ENCODE results near the gene SCLY.
"Not testable (repeated sequence)": the region's sequence is repeated elsewhere in the genome, so short reads cannot be mapped to it uniquely, and the experiment has no call there.

The SCLY gene

GRCh38 chr2:238114331-238114841 lies 53.6 kb downstream of the SCLY start:
- H3K4me3 ChIP-seq (ENCODE audit: low read depth, low read length): no peak overlapping the region
- DNase-seq (ENCODE audit: low read depth): no peak
- TF ChIP-seq CTCF (IDR thresholded peaks at IDR 0.05; ENCODE audit: low read depth, low read length, missing control alignments): no peak

- TF ChIP-seq CTCF (IDR thresholded peaks at IDR 0.05; ENCODE audit: low read depth, low read length, missing control alignments): no peak
These were observed 54.3 kb downstream of the SCLY start for GRCh38 chr2:238114851-238115660.

GRCh38 chr2:238115709-238116108 lies 54.9 kb downstream of the SCLY start:
- H3K4me3 ChIP-seq (ENCODE audit: low read depth, low read length); DNase-seq (ENCODE audit: low read depth): not testable (repeated sequence)

More at GRCh38 chr2:238114851-238115660, 54.3 kb downstream of the SCLY start:
- DNase-seq (ENCODE audit: low read depth): no peak
- H3K4me3 ChIP-seq (ENCODE audit: low read depth, low read length): no peak overlapping the region

GRCh38 chr2:238116298-238117198 lies 55.7 kb downstream of the SCLY start:
- TF ChIP-seq CTCF (IDR thresholded peaks at IDR 0.05; ENCODE audit: low read depth, low read length, missing control alignments): no peak
- no peak overlapping the region for H3K4me3 ChIP-seq (ENCODE audit: low read depth, low read length)
- DNase-seq (ENCODE audit: low read depth): no peak

DNA sequence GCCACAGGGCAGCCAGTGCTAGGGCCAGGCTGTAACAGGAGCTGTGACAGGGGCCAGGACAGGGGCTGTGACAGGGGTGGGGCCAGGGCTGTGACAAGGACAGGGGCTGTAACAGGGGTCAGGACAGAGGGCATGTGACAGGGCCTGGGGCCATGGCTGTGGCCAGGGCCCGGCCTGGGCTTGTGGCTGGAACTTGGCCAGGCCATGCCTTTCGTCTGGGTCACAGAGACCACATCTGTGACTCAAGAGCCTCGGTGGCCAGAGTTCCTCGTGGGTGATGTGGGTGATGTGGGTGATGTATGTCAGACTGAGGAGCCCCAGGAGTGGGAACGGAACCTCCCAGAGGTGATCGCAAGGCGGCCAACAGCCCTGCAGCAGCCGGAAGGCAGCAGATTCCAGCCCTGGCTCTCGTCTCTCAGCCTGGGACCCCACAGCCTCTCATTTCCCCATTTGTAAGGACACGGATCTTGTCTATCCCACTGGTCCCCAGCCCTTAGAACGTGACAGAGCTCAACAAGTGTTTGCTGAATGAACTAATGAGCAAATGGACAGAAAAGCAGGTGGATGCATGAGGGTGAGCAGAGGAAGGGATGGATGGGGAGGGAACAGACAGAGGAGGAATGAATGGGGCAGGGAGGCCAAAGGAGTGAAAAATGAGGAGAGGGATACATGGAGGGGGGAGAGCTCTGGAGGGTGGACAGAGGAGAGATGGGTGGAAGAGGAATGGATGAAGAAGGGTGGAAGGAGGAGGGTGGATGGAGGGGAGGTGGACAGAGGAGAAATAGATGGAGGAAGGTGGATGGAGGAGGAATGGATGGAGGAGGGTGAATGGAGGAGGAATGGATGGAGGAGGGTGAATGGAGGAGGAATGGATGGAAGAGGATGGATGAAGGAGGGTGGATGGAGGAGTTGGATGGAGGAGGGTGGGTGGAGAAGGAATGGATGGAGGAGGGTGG lies 56.7 kb downstream of the SCLY start:
- H3K4me3 ChIP-seq (ENCODE audit: low read depth, low read length): no peak overlapping the region
- no peak for DNase-seq (ENCODE audit: low read depth)
- TF ChIP-seq CTCF (IDR thresholded peaks at IDR 0.05; ENCODE audit: low read depth, low read length, missing control alignments): no peak

GRCh38 chr2:238119756-238120462 lies 59.1 kb downstream of the SCLY start:
- TF ChIP-seq CTCF (IDR thresholded peaks at IDR 0.05; ENCODE audit: low read depth, low read length, missing control alignments): no peak
- no peak overlapping the region for H3K4me3 ChIP-seq (ENCODE audit: low read depth, low read length)
- DNase-seq (ENCODE audit: low read depth): no peak

Data from GM12864 (cell line).